ENCODE results near the gene RGS14.

RGS14 gene

GRCh38 chr5:177357459-177358351 is at the start of gene RGS14:
RGS14 (plus strand) TSS chr5:177357924; CDS start chr5:177358025, 101 bp downstream.
- H3K9me3 ChIP-seq (ENCODE audit: control insufficient read depth in 2 of 2, low read length in 2 of 2) = peaks cover 0 to 3% of the 10 kb centered on the region in 2 donors
- H3K4me3 ChIP-seq (ENCODE audit: low read length in 2 of 2) = peak within 1 kb of the TSS in 1 of 2 donors; percentile 40
- no peaks in the 10 kb centered on the region for H3K36me3 ChIP-seq (ENCODE audit: control insufficient read depth in 2 of 2, insufficient read depth in 2 of 2, low read length in 2 of 2)
- H3K4me1 ChIP-seq (ENCODE audit: control insufficient read depth, insufficient read depth, low read length) = peaks cover under 1% of the 10 kb centered on the region
- H3K27me3 ChIP-seq (ENCODE audit: control insufficient read depth in 1 of 2, insufficient read depth in 2 of 2, low read length in 2 of 2) = no peaks in the 10 kb centered on the region
- no peak within 1 kb of the TSS for H3K27ac ChIP-seq (ENCODE audit: low read length)
- H3K9ac ChIP-seq (ENCODE audit: low read length in 2 of 2) = no peak within 1 kb of the TSS

- Histone ChIP-seq H3K27ac (ENCODE audit: low read length) (no peak overlapping the region), H3K9me3 (ENCODE audit: control insufficient read depth in 2 of 2, low read length in 2 of 2) (no peaks in the 10 kb centered on the region), H3K4me1 (ENCODE audit: control insufficient read depth, insufficient read depth, low read length) (peaks cover 41% of the 10 kb centered on the region), H3K36me3 (ENCODE audit: control insufficient read depth in 2 of 2, insufficient read depth in 2 of 2, low read length in 2 of 2) (peaks cover 5 to 16% of the 10 kb centered on the region in 2 donors), H3K4me3 (ENCODE audit: low read length in 2 of 2) (no peak overlapping the region), H3K27me3 (ENCODE audit: control insufficient read depth in 1 of 2, insufficient read depth in 2 of 2, low read length in 2 of 2) (no peaks in the 10 kb centered on the region), H3K9ac (ENCODE audit: low read length in 2 of 2) (no peak overlapping the region)
Observed at GRCh38 chr5:177308740-177309139, 49.0 kb upstream of the RGS14 start.

- Histone ChIP-seq H3K4me3 (ENCODE audit: low read length in 2 of 2) (no peak overlapping the region), H3K4me1 (ENCODE audit: control insufficient read depth, insufficient read depth, low read length) (peaks cover 33% of the 10 kb centered on the region), H3K9me3 (ENCODE audit: control insufficient read depth in 2 of 2, low read length in 2 of 2) (no peaks in the 10 kb centered on the region), H3K27me3 (ENCODE audit: control insufficient read depth in 1 of 2, insufficient read depth in 2 of 2, low read length in 2 of 2) (no peaks in the 10 kb centered on the region), H3K36me3 (ENCODE audit: control insufficient read depth in 2 of 2, insufficient read depth in 2 of 2, low read length in 2 of 2) (peaks cover 5 to 16% of the 10 kb centered on the region in 2 donors), H3K27ac (ENCODE audit: low read length) (no peak overlapping the region), H3K9ac (ENCODE audit: low read length in 2 of 2) (no peak overlapping the region)
Observed at GRCh38 chr5:177309351-177310191, 48.2 kb upstream of the RGS14 start.

- no peak overlapping the region for H3K9ac ChIP-seq (ENCODE audit: low read length in 2 of 2)
- peaks cover 5 to 16% of the 10 kb centered on the region in 2 donors for H3K36me3 ChIP-seq (ENCODE audit: control insufficient read depth in 2 of 2, insufficient read depth in 2 of 2, low read length in 2 of 2)
- no peak overlapping the region for H3K4me3 ChIP-seq (ENCODE audit: low read length in 2 of 2)
- peaks cover 26% of the 10 kb centered on the region for H3K4me1 ChIP-seq (ENCODE audit: control insufficient read depth, insufficient read depth, low read length)
- H3K27me3 ChIP-seq (ENCODE audit: control insufficient read depth in 1 of 2, insufficient read depth in 2 of 2, low read length in 2 of 2) = no peaks in the 10 kb centered on the region
- no peak overlapping the region for H3K27ac ChIP-seq (ENCODE audit: low read length)
- no peaks in the 10 kb centered on the region for H3K9me3 ChIP-seq (ENCODE audit: control insufficient read depth in 2 of 2, low read length in 2 of 2)
Observed at GRCh38 chr5:177310332-177310731, 47.4 kb upstream of the RGS14 start.

- H3K27me3 ChIP-seq (ENCODE audit: control insufficient read depth in 1 of 2, insufficient read depth in 2 of 2, low read length in 2 of 2) = no peaks in the 10 kb centered on the region
- H3K9me3 ChIP-seq (ENCODE audit: control insufficient read depth in 2 of 2, low read length in 2 of 2) = no peaks in the 10 kb centered on the region
- H3K27ac ChIP-seq (ENCODE audit: low read length) = no peak overlapping the region
- H3K9ac ChIP-seq (ENCODE audit: low read length in 2 of 2) = no peak overlapping the region
- no peak overlapping the region for H3K4me3 ChIP-seq (ENCODE audit: low read length in 2 of 2)
- peaks cover 23% of the 10 kb centered on the region for H3K4me1 ChIP-seq (ENCODE audit: control insufficient read depth, insufficient read depth, low read length)
- H3K36me3 ChIP-seq (ENCODE audit: control insufficient read depth in 2 of 2, insufficient read depth in 2 of 2, low read length in 2 of 2) = peaks cover 5 to 12% of the 10 kb centered on the region in 2 donors
Observed at GRCh38 chr5:177310757-177311391, 46.9 kb upstream of the RGS14 start.

GRCh38 chr5:177311392-177311722 is 46.4 kb upstream of the RGS14 start:
- Histone ChIP-seq H3K4me1 (ENCODE audit: control insufficient read depth, insufficient read depth, low read length) (peaks cover 23% of the 10 kb centered on the region), H3K4me3 (ENCODE audit: low read length in 2 of 2) (peak overlapping the region; percentile 22 to 75), H3K27me3 (ENCODE audit: control insufficient read depth in 1 of 2, insufficient read depth in 2 of 2, low read length in 2 of 2) (no peaks in the 10 kb centered on the region), H3K9ac (ENCODE audit: low read length in 2 of 2) (no peak overlapping the region), H3K27ac (ENCODE audit: low read length) (no peak overlapping the region), H3K9me3 (ENCODE audit: control insufficient read depth in 2 of 2, low read length in 2 of 2) (no peaks in the 10 kb centered on the region), H3K36me3 (ENCODE audit: control insufficient read depth in 2 of 2, insufficient read depth in 2 of 2, low read length in 2 of 2) (peaks cover 5 to 8% of the 10 kb centered on the region in 2 donors)

- Histone ChIP-seq H3K9me3 (ENCODE audit: control insufficient read depth in 2 of 2, low read length in 2 of 2) (no peaks in the 10 kb centered on the region), H3K4me1 (ENCODE audit: control insufficient read depth, insufficient read depth, low read length) (peaks cover 23% of the 10 kb centered on the region), H3K9ac (ENCODE audit: low read length in 2 of 2) (peak within 1 kb of the TSS in 1 of 2 donors; percentile 42), H3K36me3 (ENCODE audit: control insufficient read depth in 2 of 2, insufficient read depth in 2 of 2, low read length in 2 of 2) (peaks cover under 1 to 3% of the 10 kb centered on the region in 2 donors), H3K4me3 (ENCODE audit: low read length in 2 of 2) (peak within 1 kb of the TSS; percentile 71 to 75), H3K27ac (ENCODE audit: low read length) (no peak within 1 kb of the TSS), H3K27me3 (ENCODE audit: control insufficient read depth in 1 of 2, insufficient read depth in 2 of 2, low read length in 2 of 2) (no peaks in the 10 kb centered on the region)
Observed at GRCh38 chr5:177311723-177312648, 45.7 kb upstream of the RGS14 start, which contains the start of gene MXD3. MXD3 (minus strand) TSS chr5:177311898; CDS start chr5:177311830, 68 bp downstream.

- no peak overlapping the region for H3K9ac ChIP-seq (ENCODE audit: low read length in 2 of 2)
- peaks cover 23% of the 10 kb centered on the region for H3K4me1 ChIP-seq (ENCODE audit: control insufficient read depth, insufficient read depth, low read length)
- no peaks in the 10 kb centered on the region for H3K9me3 ChIP-seq (ENCODE audit: control insufficient read depth in 2 of 2, low read length in 2 of 2)
- peaks cover 0 to 6% of the 10 kb centered on the region in 2 donors for H3K36me3 ChIP-seq (ENCODE audit: control insufficient read depth in 2 of 2, insufficient read depth in 2 of 2, low read length in 2 of 2)
- no peaks in the 10 kb centered on the region for H3K27me3 ChIP-seq (ENCODE audit: control insufficient read depth in 1 of 2, insufficient read depth in 2 of 2, low read length in 2 of 2)
- peak overlapping the region; percentile 22 to 75 for H3K4me3 ChIP-seq (ENCODE audit: low read length in 2 of 2)
- no peak overlapping the region for H3K27ac ChIP-seq (ENCODE audit: low read length)
Observed at GRCh38 chr5:177312649-177313181, 45.0 kb upstream of the RGS14 start.

GRCh38 chr5:177313561-177314259 is 44.0 kb upstream of the RGS14 start:
- Histone ChIP-seq H3K4me1 (ENCODE audit: control insufficient read depth, insufficient read depth, low read length) (peaks cover 20% of the 10 kb centered on the region), H3K36me3 (ENCODE audit: control insufficient read depth in 2 of 2, insufficient read depth in 2 of 2, low read length in 2 of 2) (peaks cover 0 to 6% of the 10 kb centered on the region in 2 donors), H3K4me3 (ENCODE audit: low read length in 2 of 2) (no peak overlapping the region), H3K27me3 (ENCODE audit: control insufficient read depth in 1 of 2, insufficient read depth in 2 of 2, low read length in 2 of 2) (no peaks in the 10 kb centered on the region), H3K27ac (ENCODE audit: low read length) (no peak overlapping the region), H3K9ac (ENCODE audit: low read length in 2 of 2) (no peak overlapping the region), H3K9me3 (ENCODE audit: control insufficient read depth in 2 of 2, low read length in 2 of 2) (no peaks in the 10 kb centered on the region)
